Breast epithelium (tissue), 3 donors: ENCODE measurements around the gene SUPT20HL1.
"Not testable (repeated sequence)": the region's sequence is repeated elsewhere in the genome, so short reads cannot be mapped to it uniquely, and the experiment has no call there.

Experiments
- CTCF ChIP-seq, 3 donors: fragments of 450-650 bp; IDR thresholded peaks; one replicate each; pipeline ENCODE4 v1.5.1; 2016 to 2017; ENCODE audit warnings: antibody characterized with exemption in 3 of 3, mild to moderate bottlenecking in 3 of 3, moderate library complexity in 3 of 3
- POLR2A ChIP-seq: fragments of 450-650 bp; IDR thresholded peaks from one replicate; pipeline ENCODE4 v1.6.1; 2016; ENCODE audit warnings: antibody characterized with exemption, mild to moderate bottlenecking, moderate library complexity
- POLR2AphosphoS5 ChIP-seq, 3 donors: sonication (generic); formaldehyde crosslinking; IDR thresholded peaks; one replicate each; pipeline ENCODE4 v1.6.1; 2017; ENCODE audit warnings: antibody characterized with exemption in 3 of 3

- TF ChIP-seq CTCF (IDR thresholded peaks at IDR 0.05); POLR2A; POLR2AphosphoS5 (IDR thresholded peaks at IDR 0.05): not testable (repeated sequence)
These were observed 3.2 kb downstream of the SUPT20HL1 start for GRCh38 chrX:24363432-24364181.
